ENCODE data around the gene AK1. TPM values are rescaled to one million over a fixed set of nuclear protein-coding genes. Genes with fewer than 3 reads are reported as not detected.

Gene AK1
- total and polyA plus RNA-seq, 12 donors: 51.9 to 242 (median 91.9) TPM

- no peaks in the 10 kb centered on the region for H3K9me3 ChIP-seq (replicated peaks in 1 of 3)
- H3K36me3 ChIP-seq (replicated peaks in 1 of 2): peaks cover 0 to 8% of the 10 kb centered on the region in 2 donors
- 48 to 56% (median 51%) methylated on average over 6 of the region's 6 CpGs for WGBS, 4 donors
- peak overlapping the region in 2 of 5 donors; percentile 78 to 90 for H3K27ac ChIP-seq
- H3K27me3 ChIP-seq: no peaks in the 10 kb centered on the region
- DNase-seq: no peak
- peak overlapping the region in 1 of 4 donors; percentile 61 for H3K4me3 ChIP-seq
- no peak for TF ChIP-seq CTCF (IDR thresholded peaks at IDR 0.05)
- no peak for TF ChIP-seq POLR2A (IDR thresholded peaks at IDR 0.05)
- intact Hi-C loops (cut with DNase I): no loop called here
- peaks cover 24 to 56% of the 10 kb centered on the region in 2 donors for H3K4me1 ChIP-seq (replicated peaks in 1 of 2)
Measured at GRCh38 chr9:127917603-127918002, 40.1 kb upstream of the AK1 start.

GRCh38 chr9:127916720-127917581 lies 39.5 kb upstream of the AK1 start, which contains the start of gene ST6GALNAC4:
Gene ST6GALNAC4 (minus strand): TSS chr9:127917041. CDS start chr9:127916419, 622 bp downstream.
- peak within 1 kb of the TSS in 2 of 4 donors; percentile 42 to 61 for H3K4me3 ChIP-seq
- intact Hi-C loops (cut with DNase I): no loop called here
- DNase-seq: peak; percentile 93 to 97 (median 95)
- peaks cover 24 to 54% of the 10 kb centered on the region in 2 donors for H3K4me1 ChIP-seq (replicated peaks in 1 of 2)
- H3K9me3 ChIP-seq (replicated peaks in 1 of 3): no peaks in the 10 kb centered on the region
- H3K36me3 ChIP-seq (replicated peaks in 1 of 2): peaks cover 0 to 15% of the 10 kb centered on the region in 2 donors
- no peaks in the 10 kb centered on the region for H3K27me3 ChIP-seq
- 1 to 2% (median 2%) methylated on average over 17 to 71 of the region's 71 CpGs for WGBS, 4 donors
- no peak for TF ChIP-seq CTCF (IDR thresholded peaks at IDR 0.05)
- no peak for TF ChIP-seq POLR2A (IDR thresholded peaks at IDR 0.05)
- peak within 1 kb of the TSS in 2 of 5 donors; percentile 78 to 90 for H3K27ac ChIP-seq

GRCh38 chr9:127915801-127916719 lies 38.6 kb upstream of the AK1 start:
- intact Hi-C loops (cut with DNase I): no loop called here
- no peak for DNase-seq

More at GRCh38 chr9:127915801-127916719, 38.6 kb upstream of the AK1 start:
- Histone ChIP-seq H3K27me3 (no peaks in the 10 kb centered on the region), H3K27ac (peak overlapping the region in 2 of 5 donors; percentile 52 to 66), H3K9me3 (replicated peaks in 1 of 3) (no peaks in the 10 kb centered on the region), H3K4me3 (peak overlapping the region in 2 of 4 donors; percentile 42 to 61), H3K4me1 (replicated peaks in 1 of 2) (peaks cover 24 to 51% of the 10 kb centered on the region in 2 donors), H3K36me3 (replicated peaks in 1 of 2) (peaks cover 0 to 22% of the 10 kb centered on the region in 2 donors)
- TF ChIP-seq CTCF (IDR thresholded peaks at IDR 0.05) (no peak), POLR2A (IDR thresholded peaks at IDR 0.05) (no peak)
- 39 to 48% (median 44%) methylated on average over 17 to 27 of the region's 27 CpGs for WGBS, 4 donors

Data from adrenal gland (tissue), 12 donors.